HG03442 (cell line): Measurements from ENCODE around the gene DDRGK1.

ENCODE experiments used
- ATAC-seq: cut with Tn5 transposase; IDR thresholded peaks from one replicate; pipeline ENCODE4 v1.9.1; 2021; ENCODE audit warnings: mild to moderate bottlenecking, moderate library complexity; ENCODE audit not compliant: unreplicated experiment

DDRGK1 gene

DNA sequence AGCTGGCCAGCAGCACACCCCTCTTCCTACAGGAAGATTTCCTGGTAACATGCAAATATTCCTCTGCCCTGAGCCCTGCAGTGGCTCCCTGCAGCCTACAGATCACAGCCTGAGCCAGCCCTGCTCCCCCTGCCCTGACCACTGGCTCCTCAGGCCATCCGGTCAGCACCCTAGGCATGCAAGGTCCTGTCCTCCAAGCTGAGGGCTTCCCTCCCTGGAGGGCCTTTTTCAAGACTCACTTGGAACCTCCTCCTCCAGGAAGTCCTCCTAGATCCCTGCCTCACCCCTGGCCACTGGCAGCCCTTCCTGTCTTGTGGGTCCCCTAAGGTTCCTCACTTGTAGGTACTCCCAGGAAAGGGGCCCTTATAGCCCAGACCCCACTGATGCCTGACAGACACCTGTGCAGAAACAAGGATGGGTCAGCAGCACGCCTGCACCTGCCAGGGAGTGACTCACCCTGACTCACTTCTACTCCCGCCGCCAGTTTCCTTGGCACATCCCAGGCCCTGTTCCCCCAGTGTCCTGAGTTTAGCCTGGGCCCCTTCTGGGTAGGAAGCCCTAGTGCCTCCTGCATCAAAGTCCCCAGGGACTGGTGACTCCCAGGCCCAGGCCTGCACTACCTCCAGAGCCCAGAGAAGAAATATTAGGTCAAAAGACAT is 31.3 kb upstream of the DDRGK1 start:
- ATAC-seq: no peak

DNA sequence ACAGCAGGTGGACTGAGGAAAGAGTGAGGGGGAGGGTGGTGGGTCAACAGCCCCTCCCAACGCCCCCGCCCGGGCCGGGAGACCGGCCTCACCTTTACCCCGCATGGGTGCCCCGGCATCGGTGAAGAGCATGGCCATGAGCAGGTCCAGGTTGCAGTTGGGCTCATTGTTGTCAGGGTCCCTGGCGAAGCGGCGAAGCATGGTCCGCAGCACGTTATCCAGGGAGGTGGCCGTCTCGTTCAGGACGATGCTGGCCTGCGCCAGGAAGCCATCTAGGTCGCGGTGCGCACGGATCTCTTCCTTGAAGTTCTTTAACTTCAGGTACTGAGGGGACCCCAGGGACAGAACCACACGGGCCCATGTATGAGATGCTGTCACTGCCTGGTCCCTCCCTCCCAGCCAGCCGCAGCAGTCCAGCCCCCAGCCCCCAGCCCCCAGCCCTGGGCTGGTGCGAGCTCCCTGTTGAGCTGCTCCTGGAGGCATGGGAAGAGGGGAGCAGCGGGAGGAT is 29.6 kb upstream of the DDRGK1 start:
- ATAC-seq: no peak

DNA sequence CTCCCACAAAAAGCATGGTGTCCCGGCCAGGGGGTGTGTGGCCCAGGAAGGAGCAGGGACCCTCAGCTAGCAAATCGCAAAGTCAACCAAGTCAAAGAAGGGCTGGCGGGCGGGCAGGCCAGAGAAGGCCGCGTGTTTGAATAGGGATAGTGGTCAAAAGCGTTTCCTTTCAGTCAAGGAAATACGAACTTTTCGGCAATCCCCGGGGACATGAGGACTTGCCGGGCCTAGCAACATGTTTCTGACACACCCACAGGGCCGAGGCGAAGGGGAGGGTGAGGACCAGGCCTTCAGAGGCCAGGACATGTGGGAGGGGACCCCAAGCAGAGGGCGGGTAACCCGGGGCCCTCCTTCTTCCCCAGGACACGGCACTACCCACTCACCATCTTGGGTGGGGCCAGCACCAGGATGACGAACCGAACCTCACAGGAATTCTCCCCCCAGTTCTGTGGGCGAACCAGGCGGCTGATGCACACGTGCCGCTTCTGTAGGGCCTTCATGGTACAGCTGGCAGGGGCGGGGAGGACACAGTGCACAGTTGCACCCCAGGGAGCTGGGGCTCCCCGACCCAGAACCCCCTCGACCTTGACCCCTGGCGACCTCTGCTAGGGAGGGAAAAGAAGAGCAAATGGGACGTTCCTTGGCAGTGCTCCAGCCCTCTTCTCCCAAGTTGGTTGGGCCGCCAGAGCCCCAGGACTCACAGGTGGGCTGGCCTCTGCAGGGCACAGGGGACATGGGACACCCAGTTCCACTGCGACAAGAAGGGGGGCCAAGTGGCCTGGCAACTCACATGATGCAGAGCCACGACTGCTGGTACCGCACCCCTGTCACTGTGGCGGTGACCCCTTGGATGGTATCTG is 28.9 kb upstream of the DDRGK1 start:
- ATAC-seq: no peak

DNA sequence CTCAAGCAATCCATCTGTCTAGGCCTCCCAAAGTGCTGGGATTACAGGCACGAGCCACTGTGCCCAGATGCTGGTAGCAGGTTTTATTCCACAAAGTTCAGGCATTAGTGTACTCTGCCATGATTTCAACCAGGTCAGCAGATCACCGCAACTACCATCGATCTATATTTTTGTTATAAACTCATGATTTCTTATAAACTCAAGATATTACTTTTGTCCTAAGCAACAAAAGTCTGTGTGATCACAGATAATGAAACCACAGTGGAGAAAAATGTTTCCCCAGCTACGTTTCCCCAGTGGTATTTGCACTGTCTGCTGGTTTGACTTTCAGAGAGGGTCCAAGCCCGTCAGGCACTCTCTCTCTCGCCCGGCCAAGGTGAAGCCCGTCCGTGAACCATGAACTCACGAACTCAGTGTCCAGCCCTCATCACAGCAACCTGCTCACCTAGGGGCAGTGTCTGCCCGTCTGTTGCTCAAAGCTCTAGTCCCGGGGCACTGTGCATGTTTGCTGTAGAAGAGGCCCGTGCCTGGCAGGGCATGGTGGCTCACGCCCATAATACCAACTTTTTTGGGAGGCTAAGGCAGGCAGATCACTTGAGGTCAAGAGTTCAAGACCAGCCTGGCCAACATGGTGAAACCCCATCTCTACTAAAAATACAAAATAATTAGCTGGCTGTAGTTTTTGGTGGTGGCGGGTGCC is 27.6 kb upstream of the DDRGK1 start:
- ATAC-seq: no peak

DNA sequence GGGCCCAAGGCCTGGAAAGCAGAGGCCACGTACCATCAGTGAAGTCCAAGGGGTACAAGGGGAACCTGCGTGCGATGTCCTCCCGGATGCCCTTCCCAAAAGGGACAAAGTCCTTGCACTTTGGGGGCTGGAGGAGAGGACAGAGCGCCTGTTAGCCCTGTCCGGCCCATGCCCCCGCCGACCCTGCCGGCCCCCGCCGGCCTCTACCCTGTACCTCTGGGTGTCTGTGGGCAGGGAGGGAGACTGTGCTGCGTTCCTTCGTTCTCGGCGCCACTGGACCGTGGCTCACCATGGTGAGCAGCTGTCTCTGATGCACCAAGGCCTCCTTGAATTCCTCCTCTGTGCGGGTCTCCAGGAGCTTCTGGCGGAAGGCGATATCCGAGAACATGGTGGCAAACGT is 26.6 kb upstream of the DDRGK1 start:
- ATAC-seq: no peak

DNA sequence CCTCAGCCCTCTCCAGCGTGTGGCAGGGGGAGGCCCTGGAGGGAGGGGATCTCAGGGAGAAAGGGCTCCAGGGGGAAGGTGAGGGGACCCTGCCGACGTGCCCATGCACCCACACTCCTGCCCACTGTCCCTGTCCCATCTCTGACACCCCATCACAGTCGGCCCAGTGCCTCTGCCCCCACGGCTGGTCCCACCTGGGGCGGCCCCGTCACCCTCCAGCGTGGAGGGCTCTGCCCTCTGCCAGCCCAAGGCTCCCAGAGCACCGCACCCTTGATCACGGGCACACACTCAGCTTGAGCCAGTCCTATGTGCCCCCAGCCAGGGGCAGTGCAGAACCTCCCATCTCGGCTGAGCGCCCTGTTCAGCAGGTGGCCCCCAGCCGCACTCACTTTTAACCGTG is 25.3 kb upstream of the DDRGK1 start:
- ATAC-seq: no peak

DNA sequence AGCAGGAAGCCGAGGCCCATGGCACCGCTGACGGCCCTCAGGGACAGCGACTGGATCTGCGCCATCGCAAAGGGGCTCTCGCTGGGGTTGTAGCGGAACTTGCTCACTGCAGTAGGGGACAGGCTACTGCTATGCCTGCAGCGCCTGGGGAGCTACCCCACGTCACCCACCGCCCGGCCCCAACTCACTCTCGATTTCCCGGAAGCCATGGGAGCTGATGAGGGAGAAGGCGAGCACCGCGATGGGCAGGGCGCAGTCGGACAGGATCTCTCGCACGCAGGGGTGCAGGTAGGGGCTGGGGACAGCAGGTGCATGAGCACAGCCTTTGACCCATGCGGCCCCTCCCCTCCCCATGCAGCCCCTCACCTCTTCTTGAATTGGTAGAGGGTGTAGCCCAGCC is 24.7 kb upstream of the DDRGK1 start:
- ATAC-seq: no peak

DNA sequence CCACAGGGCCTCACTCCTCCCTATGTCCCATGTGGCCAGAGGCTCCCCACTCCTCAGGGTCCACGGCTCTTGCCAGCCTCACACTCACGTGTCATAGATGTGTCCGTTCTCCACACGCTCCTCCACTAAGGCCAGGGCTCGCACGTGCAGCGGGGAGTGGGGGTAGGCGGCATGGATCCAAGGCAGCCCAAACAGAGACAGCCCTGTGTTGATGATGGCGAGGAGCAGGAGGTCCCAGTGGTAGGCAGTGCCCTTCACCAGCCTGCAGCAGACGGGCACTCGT is 24.2 kb upstream of the DDRGK1 start:
- no peak for ATAC-seq

DNA sequence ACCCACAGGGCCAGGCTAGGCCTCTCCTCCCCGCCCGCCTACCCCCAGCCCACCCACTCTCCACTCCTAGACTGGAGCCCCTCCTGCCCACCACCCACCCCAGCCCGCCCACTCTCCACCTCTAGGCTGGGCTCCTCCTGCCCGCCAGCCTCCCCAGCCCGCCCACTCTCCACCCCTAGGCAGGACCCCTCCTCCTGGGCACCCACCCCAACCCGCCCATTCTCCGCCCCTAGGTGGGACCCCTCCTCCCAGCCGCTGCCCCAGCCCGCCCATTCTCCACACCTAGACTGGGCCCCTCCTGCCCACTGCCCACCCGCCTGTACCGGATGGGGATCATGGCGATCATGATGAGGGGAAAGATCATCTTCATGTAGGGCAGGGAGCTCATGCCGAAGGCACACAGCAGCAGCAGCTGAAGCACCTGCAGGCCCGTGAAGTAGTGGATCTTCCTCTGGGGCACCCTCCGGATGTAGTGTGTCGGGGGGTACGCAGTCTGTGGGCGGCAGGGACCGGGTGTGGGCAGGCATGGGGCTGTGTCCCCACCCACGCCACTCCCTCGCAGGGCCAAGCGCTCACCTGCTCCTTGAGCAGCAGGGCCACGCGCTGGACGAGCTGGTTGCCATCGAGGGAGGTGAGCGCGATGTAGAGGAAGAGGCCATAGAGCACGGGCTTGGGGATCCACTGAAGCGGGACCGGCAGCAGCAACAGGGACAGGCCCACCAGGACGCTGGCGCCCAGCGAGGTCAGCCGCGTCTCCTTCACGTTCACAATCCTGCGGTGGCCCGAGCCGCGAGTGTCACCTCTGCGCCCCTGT is 23.7 kb upstream of the DDRGK1 start:
- no peak for ATAC-seq

DNA sequence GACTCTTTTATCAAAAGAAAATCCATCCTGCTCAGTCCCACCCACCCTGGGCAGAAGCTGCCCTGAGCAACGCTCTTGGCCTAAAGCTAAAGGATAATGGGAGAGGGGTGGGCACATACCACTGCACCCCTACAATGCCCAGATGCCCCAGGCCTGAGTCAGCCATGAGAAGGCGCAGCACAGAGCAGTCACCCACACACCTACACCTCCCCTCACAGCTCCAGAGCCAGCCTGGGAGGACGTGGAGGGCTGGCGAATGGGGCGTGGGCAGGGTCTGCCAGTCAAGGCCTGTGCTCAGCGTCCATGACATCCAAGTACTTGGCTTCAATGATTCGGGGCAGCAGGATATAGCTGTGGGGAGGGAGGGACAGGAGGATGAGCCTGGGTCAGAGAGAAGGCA is 23.0 kb upstream of the DDRGK1 start:
- ATAC-seq: no peak

DNA sequence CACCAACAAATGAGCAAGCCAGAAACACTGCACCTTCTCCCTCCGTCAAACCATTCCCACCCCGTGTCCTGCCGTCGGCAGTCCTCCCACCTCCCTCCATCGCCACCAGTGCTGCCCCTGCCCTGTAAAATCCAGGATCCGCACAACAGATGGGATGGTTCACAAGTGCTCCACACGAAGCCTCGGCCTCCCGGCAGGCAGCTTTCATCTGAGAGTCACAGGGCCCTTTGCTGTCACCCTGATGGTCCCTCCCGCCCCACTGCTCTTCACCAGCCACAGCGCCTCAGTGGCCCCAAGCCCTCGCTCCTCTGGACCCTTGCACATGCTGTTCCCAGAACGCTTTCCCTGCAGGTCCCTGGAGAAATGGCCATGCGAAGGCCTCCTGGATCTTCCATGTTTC is 22.4 kb upstream of the DDRGK1 start:
- ATAC-seq: no peak

DNA sequence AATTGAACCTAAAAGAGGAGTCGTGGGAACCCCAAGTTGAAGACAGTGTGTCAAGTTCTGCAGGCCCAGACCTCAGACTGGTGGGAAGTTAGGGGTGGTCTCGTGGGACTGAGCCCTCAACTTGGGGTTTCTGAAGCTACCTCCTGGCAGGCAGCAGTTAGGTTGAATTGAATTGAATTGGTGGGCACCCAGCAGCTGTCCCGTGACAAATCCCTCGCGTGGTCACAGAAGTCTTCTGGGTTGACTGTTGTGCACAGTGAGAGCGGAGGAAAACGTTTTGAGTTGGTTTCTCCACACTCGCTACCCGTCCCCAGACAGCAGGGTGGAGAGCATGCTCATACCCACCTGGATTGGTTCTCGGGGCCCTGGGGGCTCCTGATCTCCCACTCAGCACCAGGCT is 21.6 kb upstream of the DDRGK1 start:
- no peak for ATAC-seq

DNA sequence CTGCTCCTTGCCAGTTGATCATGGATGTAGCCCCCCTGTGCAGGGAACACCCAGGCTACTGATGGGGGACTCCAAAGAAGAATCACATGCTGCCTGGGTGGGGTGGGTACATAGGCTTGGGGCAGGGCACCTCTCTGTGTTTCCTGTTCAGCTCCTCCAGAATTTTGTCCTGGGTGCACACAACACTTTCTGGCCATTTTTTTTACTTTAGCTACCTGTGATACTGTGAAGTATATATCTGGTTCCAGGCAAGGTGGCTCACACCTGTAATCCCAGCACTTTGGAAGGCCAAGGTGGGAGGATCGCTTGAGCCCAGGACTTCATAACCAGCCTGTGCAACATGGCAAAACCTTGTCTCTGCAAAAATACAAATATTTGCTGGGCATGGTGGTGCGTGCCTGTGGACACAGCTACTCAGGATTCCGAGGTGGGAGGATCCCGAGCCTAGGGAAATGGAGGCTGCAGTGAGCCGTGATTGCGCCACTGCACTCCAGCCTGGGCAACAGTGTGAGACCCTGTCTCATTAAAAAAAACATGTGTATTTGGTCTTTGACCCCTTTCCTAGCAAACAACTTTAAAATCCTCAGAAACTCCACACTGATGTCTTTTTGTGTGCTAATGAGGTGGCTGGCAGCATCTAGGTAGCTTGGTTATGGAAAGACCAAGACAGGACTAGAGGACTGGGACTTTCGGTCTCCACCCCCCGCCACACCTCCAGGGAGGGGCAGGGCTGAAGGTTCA is 20.4 kb upstream of the DDRGK1 start:
- ATAC-seq: no peak

DNA sequence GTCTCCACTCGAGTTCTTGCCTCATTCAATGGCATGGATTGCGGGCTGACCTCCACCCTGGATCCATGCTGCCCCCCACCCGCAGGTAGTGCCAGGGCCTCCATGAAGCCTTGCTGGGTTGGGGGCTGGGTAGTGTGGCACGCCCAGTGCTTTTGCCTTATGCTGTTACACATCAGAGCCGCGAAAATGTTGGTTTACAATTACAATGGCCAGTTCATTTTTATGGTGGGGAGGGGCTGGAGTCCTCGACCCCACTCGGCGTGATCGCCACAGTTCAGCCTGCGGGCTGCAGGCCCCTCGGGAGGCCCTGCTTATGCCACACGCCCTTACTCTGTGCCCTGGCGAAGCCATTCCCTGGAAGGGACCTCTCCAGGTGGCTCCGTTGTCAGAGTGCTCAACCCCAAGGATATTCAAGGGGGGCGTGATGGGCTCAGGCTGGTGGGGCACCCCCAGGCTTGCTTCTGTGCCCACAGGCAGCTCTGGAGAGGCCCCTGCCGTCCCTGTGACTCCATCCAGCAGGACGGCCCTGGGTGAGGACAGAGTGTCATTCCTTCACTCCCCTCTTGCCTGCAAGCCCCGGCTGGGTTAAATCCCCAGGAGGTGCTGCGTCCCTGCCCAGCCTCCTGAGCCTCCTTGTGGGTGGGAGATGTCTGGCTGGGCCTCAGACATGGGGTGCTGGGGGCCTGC is 19.7 kb upstream of the DDRGK1 start:
- no peak for ATAC-seq

DNA sequence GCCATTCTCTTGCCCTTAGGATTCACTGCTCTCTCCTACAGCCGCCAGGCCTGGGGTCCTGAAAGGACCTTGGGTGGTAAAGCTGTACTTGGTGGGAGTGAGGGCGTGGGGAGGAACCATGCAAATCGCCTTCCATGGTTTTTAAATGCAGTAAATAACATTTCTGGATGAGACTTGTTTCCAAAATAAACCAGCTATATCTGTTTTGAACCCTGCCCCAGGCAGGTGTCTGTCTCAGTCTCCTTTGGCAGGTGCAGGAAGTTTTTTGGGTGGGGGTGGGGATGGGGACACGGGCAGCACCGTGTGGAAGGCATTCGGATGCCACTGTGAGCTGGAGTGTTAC is 19.1 kb upstream of the DDRGK1 start:
- no peak for ATAC-seq

DNA sequence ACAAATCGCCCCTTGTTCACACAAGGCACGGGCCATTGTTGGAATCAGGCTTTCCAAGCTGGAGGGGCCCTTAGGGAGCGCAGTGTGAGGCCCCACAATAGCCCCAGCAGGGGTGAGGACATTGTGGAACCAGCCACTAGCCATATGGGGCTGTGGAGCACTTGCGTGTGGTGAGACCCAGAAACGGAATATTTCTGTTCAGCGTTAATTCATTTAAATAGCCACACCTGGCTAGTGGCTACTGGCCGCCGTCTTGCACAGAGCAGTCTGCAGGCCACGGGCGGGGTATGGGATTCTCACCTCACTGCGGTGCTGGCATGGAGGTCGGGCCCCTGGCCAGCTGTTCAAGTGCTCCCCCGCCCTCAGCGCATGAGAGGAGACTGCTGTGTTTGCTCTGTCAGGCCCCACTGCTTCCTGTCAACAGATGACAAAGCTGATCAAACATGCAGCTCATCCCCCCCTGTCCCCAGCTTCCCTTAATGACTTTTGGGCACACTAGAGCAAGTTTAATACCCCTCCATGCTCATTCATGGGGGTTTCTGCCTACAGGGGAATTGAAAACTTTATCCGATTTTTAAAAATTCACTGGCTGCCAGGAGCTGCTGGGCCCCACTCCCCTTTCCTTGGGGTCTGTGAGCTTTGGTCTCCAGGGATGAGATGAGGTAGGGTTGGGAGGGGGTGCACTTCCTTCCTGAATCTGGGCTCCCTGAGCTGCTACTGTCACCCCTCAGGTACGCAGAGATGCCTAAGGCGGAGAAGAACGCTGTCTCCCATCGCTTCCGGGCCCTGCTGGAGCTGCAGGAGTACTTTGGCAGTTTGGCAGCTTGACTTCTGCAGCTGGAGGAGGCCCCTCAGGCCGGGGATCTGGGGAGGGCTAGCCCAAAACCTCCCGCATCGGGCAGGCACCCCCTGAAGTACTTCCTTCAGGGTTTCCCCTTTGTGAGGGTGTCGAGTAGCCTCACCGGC is 18.4 kb upstream of the DDRGK1 start:
- ATAC-seq: no peak

DNA sequence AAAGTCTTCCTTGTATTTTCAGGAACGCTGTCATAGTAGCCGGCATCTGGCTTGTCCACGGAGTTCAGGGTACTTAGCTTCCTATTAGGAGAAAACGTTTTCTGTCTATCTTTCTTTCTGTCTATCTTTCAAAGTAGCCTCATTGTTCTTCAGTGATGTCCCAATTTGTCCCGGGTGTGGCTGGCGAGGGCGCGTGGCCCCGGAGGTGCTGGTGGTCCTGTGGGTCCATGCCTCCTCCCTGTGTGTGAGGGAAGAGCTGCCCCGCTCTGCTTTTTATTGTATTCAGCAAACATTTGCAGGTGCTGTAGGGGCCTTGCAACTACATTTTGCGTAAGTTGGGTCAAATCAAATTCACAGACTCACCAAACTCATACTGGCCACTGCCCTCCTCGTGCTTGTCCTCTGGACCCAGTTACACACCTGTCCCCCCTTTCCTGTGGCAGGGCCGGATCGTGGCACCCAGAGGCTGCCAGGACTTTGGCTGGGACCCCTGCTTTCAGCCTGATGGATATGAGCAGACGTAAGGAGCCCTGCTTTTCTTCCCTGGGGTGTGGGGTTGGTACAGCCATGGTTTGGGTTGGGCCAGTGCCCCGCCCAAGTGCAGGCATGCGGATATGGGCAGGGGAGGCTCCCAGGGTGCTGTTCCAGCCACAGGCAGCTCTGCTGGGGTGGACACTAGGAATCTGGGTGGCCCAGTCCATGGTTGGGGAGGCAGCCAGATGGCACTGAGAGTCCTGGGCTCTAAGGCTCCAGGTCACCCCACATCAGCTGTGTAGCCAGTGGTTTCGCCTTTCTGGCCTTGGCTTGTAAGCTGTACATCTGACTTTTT is 17.1 kb upstream of the DDRGK1 start:
- ATAC-seq: no peak
